KMS-11 (cell line): ENCODE measurements around the gene TMEM100.

Source experiments
- H2AFZ ChIP-seq: fragments of 200-600 bp; sonication (generic); 2 replicates; pipeline ENCODE4 v1.6.1; 2016; ENCODE audit warnings: antibody characterized with exemption, mixed run types, low read depth
- H3K27ac ChIP-seq: fragments of 200-600 bp; sonication (generic); 2 replicates; pipeline ENCODE4 v1.6.1; 2016; ENCODE audit warnings: mild to moderate bottlenecking, mixed run types
- H3K27me3 ChIP-seq: fragments of 200-600 bp; sonication (generic); 2 replicates; pipeline ENCODE4 v1.6.1; 2017; ENCODE audit warnings: mild to moderate bottlenecking, low read depth, mixed run types, moderate library complexity; ENCODE audit not compliant: insufficient read depth
- H3K36me3 ChIP-seq: fragments of 200-600 bp; sonication (generic); 2 replicates; pipeline ENCODE4 v1.6.1; 2017; ENCODE audit warnings: mild to moderate bottlenecking, mixed run types; ENCODE audit not compliant: insufficient read depth
- H3K4me1 ChIP-seq: fragments of 200-600 bp; sonication (generic); 2 replicates; pipeline ENCODE4 v1.6.1; 2016; ENCODE audit warnings: mild to moderate bottlenecking, low read depth, mixed run types; ENCODE audit not compliant: poor library complexity, severe bottlenecking
- H3K4me2 ChIP-seq: fragments of 200-600 bp; sonication (generic); 2 replicates; pipeline ENCODE4 v1.7.0; 2016; ENCODE audit warnings: mild to moderate bottlenecking, mixed run types
- H3K4me3 ChIP-seq: fragments of 200-600 bp; sonication (generic); IDR thresholded peaks from 2 replicates; pipeline ENCODE4 v1.6.1; 2017; ENCODE audit warnings: low read depth, low read length, mixed read lengths; ENCODE audit not compliant: insufficient read depth
- H3K79me2 ChIP-seq: fragments of 200-600 bp; sonication (generic); 2 replicates; pipeline ENCODE4 v1.6.1; 2016; ENCODE audit warnings: low read depth, mixed run types; ENCODE audit not compliant: insufficient read depth
- H3K9ac ChIP-seq: fragments of 200-600 bp; sonication (generic); 2 replicates; pipeline ENCODE4 v1.6.1; 2016; ENCODE audit warnings: mild to moderate bottlenecking, mixed run types
- H4K20me1 ChIP-seq: fragments of 200-600 bp; sonication (generic); 2 replicates; pipeline ENCODE4 v1.6.1; 2016; ENCODE audit warnings: mild to moderate bottlenecking, mixed run types; ENCODE audit not compliant: insufficient read depth
- CTCF ChIP-seq: fragments of 200-600 bp; sonication (generic); conservative IDR thresholded peaks from 2 replicates; pipeline ENCODE4 v1.6.1; 2017; ENCODE audit warnings: low read depth, mild to moderate bottlenecking, antibody characterized with exemption, low read length, moderate library complexity, mixed read lengths

Gene TMEM100

GRCh38 chr17:55689672-55690071 lies 33.0 kb downstream of the TMEM100 start:
- Histone ChIP-seq H3K27ac (no peak overlapping the region), H3K36me3 (no peaks in the 10 kb centered on the region; the same call in 1 of the 2 replicates), H3K9ac (no peak overlapping the region), H2AFZ (no peak overlapping the region), H3K27me3 (no peaks in the 10 kb centered on the region), H3K4me2 (no peak overlapping the region), H4K20me1 (no peaks in the 10 kb centered on the region), H3K79me2 (no peaks in the 10 kb centered on the region), H3K4me3 (no peak overlapping the region), H3K4me1 (no peaks in the 10 kb centered on the region)
- no peak for TF ChIP-seq CTCF

GRCh38 chr17:55688057-55688456 lies 34.6 kb downstream of the TMEM100 start:
- no peak overlapping the region for H3K27ac ChIP-seq
- no peaks in the 10 kb centered on the region for H3K27me3 ChIP-seq

GRCh38 chr17:55687037-55687436 lies 35.6 kb downstream of the TMEM100 start:
- no peaks in the 10 kb centered on the region for H4K20me1 ChIP-seq
- no peak for TF ChIP-seq CTCF

More at GRCh38 chr17:55688057-55688456, 34.6 kb downstream of the TMEM100 start:
- Histone ChIP-seq H4K20me1 (no peaks in the 10 kb centered on the region), H3K4me1 (no peaks in the 10 kb centered on the region), H3K36me3 (no peaks in the 10 kb centered on the region; the same call in 1 of the 2 replicates), H3K79me2 (no peaks in the 10 kb centered on the region), H3K4me2 (no peak overlapping the region), H2AFZ (no peak overlapping the region), H3K4me3 (no peak overlapping the region), H3K9ac (no peak overlapping the region)
- TF ChIP-seq CTCF: no peak

GRCh38 chr17:55683550-55684315 lies 38.9 kb downstream of the TMEM100 start:
- Histone ChIP-seq H3K4me3 (no peak overlapping the region), H4K20me1 (no peaks in the 10 kb centered on the region), H3K9ac (no peak overlapping the region), H3K27ac (no peak overlapping the region), H3K79me2 (no peaks in the 10 kb centered on the region), H3K4me1 (no peaks in the 10 kb centered on the region), H3K36me3 (no peaks in the 10 kb centered on the region), H2AFZ (no peak overlapping the region), H3K4me2 (no peak overlapping the region), H3K27me3 (no peaks in the 10 kb centered on the region)
- no peak for TF ChIP-seq CTCF

More at GRCh38 chr17:55687037-55687436, 35.6 kb downstream of the TMEM100 start:
- Histone ChIP-seq H3K27ac (no peak overlapping the region), H3K27me3 (no peaks in the 10 kb centered on the region), H3K4me3 (no peak overlapping the region), H3K9ac (no peak overlapping the region), H3K4me2 (no peak overlapping the region), H3K36me3 (no peaks in the 10 kb centered on the region; the same call in 1 of the 2 replicates), H3K4me1 (no peaks in the 10 kb centered on the region), H3K79me2 (no peaks in the 10 kb centered on the region), H2AFZ (no peak overlapping the region)
